Esophagus (tissue), 2 donors: ENCODE results near the gene GRID1. TPM values are rescaled to one million over a fixed set of nuclear protein-coding genes. Genes with fewer than 3 reads are reported as not detected.

Source experiments
- H3K27ac ChIP-seq, 2 donors: one replicate each; pipeline ENCODE4 v1.5.1; 2013; ENCODE audit warnings: low read depth in 2 of 2, mild to moderate bottlenecking in 2 of 2, inconsistent platforms in 1 of 2, low read length in 1 of 2, moderate library complexity in 1 of 2
- H3K27me3 ChIP-seq, 2 donors: one replicate each; pipeline ENCODE4 v1.6.1; 2013; ENCODE audit warnings: low read length in 2 of 2, control low read depth in 1 of 2, mild to moderate bottlenecking in 1 of 2; ENCODE audit not compliant: insufficient read depth in 2 of 2, control insufficient read depth in 1 of 2
- H3K36me3 ChIP-seq, 2 donors: one replicate each; pipeline ENCODE4 v1.6.1; 2013; ENCODE audit warnings: low read length in 1 of 2; ENCODE audit not compliant: control insufficient read depth in 2 of 2, insufficient read depth in 2 of 2
- H3K4me1 ChIP-seq, 2 donors: one replicate each; pipeline ENCODE4 v1.6.1; 2013; ENCODE audit warnings: low read length in 1 of 2; ENCODE audit not compliant: control insufficient read depth in 2 of 2, insufficient read depth in 2 of 2
- H3K4me3 ChIP-seq, 2 donors: one replicate each; pipeline ENCODE4 v1.5.1; 2013; ENCODE audit warnings: low read length in 2 of 2, mild to moderate bottlenecking in 2 of 2, low read depth in 1 of 2, moderate library complexity in 1 of 2
- H3K9me3 ChIP-seq, 2 donors: one replicate each; pipeline ENCODE4 v1.6.1; 2013; ENCODE audit warnings: mild to moderate bottlenecking in 2 of 2, low read depth in 1 of 2, low read length in 1 of 2, moderate library complexity in 1 of 2; ENCODE audit not compliant: control insufficient read depth in 2 of 2, insufficient read depth in 1 of 2
- WGBS, 2 donors: extraction: QIAGEN DNeasy Blood & Tissue Kit; methylation state at CpG; one replicate each; pipeline ENCODE4 v1.1.7; 2013; 5-methylcytosine and 5-hydroxymethylcytosine counted together
- polyA plus RNA-seq, 2 donors: library from polyadenylated mRNA; stranded (reverse); fragments of 200-250 nt; gene quantifications; one replicate each; pipeline ENCODE4 v1.2.3, GENCODE V29; 2013
- donor health status: healthy with polysubstance abuse.
- donor health status: Bipolar disorder and iron deficiency.

The GRID1 gene
- polyA plus RNA-seq, 2 donors = 0.04 to 0.32 TPM

DNA sequence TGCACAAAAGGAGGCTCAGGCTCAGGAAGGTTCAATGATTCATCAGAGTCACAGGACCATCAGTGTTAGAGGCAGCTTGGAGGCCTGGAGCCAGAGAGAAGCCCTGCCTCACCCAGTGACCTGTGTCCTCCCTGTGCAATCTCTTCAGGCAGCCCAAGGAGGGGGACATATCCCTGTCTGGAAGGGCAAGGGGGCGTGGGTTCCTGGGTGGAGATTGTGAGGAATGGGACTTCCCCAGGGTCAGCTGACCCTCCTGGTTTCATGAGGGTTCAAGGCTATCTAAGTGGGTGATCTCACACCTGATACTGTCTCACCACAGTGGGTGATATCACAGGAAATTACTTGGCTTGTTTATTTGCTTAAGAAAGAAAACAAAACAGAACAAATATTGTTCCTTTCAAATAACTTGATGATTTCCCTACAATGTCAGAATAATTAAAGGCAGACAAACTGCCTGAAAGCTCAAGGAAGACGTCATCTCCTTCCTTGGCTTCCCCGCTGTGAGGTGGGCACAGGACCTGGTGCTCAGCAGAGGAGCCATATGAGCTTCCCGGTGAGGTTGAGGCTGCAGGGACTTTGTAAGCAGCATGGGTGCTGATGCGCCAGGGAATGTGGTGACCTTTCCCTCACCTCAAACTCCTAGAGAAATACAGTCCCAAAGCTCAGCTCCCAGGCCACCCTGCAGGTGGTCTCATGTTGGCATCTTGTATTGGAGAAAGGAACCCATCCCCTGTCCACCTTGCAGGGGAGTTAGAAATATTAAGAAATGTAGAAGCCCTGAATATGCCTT, 763.2 kb downstream of the GRID1 start:
- H3K36me3 ChIP-seq = no peaks in the 10 kb centered on the region
- no peak overlapping the region for H3K4me3 ChIP-seq
- peaks cover 0 to 4% of the 10 kb centered on the region in 2 donors for H3K9me3 ChIP-seq
- no peaks in the 10 kb centered on the region for H3K4me1 ChIP-seq
- WGBS, 2 donors = 72 to 75% methylated on average over 5 of the region's 5 CpGs
- H3K27me3 ChIP-seq = no peaks in the 10 kb centered on the region
- no peak overlapping the region for H3K27ac ChIP-seq

DNA sequence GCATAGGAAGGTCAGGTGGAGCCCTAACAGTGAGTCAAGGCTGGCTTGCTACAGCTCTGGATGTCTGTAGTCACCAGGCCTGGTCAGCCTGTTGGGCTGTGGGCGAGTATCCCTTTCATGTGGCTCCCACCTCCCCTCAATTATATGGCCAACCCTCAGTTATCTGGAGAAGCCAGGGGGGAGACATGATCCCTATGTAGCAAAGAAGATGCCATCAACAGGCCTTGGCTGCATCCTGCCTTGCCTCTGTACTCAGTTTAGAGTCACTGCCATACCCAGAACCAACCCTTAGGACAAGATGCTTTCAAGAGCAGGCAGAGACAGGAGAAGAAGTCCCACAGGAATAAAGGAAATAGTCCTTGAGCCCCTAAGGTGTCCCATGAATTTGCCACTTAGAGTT, 763.9 kb downstream of the GRID1 start:
- H3K27me3 ChIP-seq = no peaks in the 10 kb centered on the region
- 83 to 84% methylated on average over 1 of the region's 1 CpG for WGBS, 2 donors

DNA sequence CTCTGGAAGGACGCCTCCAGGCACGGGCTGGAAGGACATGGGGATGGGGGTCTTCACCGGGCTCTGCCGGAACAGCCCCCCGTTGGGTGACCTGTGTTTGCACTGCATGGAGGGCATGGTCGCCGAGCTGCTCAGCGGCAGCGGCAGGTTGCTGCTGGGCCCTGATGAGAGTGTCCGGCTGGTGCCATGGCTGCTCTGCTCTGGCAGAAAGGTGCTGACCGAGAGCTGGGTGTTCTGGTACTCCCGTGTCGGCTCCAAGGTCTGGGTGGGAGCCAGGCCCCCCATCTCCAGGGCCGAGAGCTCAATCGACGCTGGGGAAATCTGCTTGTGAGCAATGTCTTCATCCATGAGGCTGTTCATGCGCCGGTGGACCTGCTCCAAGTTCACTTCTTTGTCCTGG, 764.3 kb downstream of the GRID1 start:
- Histone ChIP-seq H3K4me1 (no peaks in the 10 kb centered on the region), H3K4me3 (no peak overlapping the region), H3K27ac (no peak overlapping the region), H3K36me3 (no peaks in the 10 kb centered on the region), H3K9me3 (peaks cover 0 to 4% of the 10 kb centered on the region in 2 donors), H3K27me3 (no peaks in the 10 kb centered on the region)
- 90 to 93% methylated on average over 18 of the region's 18 CpGs for WGBS, 2 donors

More for the DNA sequence above, 763.9 kb downstream of the GRID1 start:
- no peak overlapping the region for H3K4me3 ChIP-seq
- H3K9me3 ChIP-seq = peaks cover 0 to 4% of the 10 kb centered on the region in 2 donors
- no peaks in the 10 kb centered on the region for H3K4me1 ChIP-seq
- no peak overlapping the region for H3K27ac ChIP-seq
- H3K36me3 ChIP-seq = no peaks in the 10 kb centered on the region

DNA sequence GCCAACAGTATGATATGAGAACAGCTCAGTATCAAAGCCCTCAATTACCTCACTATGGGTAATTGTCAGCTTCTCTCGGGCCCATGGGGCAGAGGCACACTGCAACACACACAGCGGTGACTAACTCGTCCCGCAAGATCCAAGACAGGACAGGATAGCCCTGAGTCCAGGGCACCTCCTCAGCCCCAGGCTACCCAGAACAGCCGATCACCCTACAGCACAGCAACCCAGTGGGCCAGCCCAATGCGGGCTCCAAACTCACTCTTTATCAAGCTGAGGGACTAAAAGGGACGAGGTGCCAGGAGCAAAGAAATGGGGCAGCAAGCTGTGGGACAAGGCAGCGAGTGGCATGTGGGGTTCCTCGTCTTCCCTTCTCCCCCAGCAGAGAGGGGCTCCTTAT, 765.1 kb downstream of the GRID1 start:
- no peaks in the 10 kb centered on the region for H3K27me3 ChIP-seq
- H3K4me3 ChIP-seq = no peak overlapping the region
- 89 to 92% methylated on average over 9 of the region's 9 CpGs for WGBS, 2 donors
- H3K4me1 ChIP-seq = no peaks in the 10 kb centered on the region
- peaks cover 0 to 4% of the 10 kb centered on the region in 2 donors for H3K9me3 ChIP-seq
- H3K36me3 ChIP-seq = no peaks in the 10 kb centered on the region
- no peak overlapping the region for H3K27ac ChIP-seq

DNA sequence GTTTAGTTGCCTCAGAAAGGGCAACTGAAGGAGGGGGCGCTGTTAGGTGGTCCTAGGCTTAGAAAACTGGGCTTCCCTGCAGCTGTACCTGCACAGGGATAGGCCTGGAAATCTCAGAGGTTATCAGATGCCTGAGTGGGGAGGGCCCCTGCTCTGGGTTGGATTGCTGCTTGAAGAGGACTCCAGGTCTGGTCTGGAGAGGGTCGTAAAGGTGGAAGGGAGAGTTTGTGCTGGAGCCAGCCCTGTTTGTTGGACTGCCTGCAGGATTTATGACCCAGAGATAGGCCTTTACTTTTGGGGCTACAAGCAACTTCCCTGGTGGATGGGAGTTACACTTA, 765.9 kb downstream of the GRID1 start:
- no peak overlapping the region for H3K4me3 ChIP-seq
- WGBS, 2 donors = 67 to 79% methylated on average over 2 of the region's 2 CpGs
- peaks cover 0 to 4% of the 10 kb centered on the region in 2 donors for H3K9me3 ChIP-seq
- no peaks in the 10 kb centered on the region for H3K27me3 ChIP-seq
- no peaks in the 10 kb centered on the region for H3K4me1 ChIP-seq
- no peaks in the 10 kb centered on the region for H3K36me3 ChIP-seq
- H3K27ac ChIP-seq = no peak overlapping the region

DNA sequence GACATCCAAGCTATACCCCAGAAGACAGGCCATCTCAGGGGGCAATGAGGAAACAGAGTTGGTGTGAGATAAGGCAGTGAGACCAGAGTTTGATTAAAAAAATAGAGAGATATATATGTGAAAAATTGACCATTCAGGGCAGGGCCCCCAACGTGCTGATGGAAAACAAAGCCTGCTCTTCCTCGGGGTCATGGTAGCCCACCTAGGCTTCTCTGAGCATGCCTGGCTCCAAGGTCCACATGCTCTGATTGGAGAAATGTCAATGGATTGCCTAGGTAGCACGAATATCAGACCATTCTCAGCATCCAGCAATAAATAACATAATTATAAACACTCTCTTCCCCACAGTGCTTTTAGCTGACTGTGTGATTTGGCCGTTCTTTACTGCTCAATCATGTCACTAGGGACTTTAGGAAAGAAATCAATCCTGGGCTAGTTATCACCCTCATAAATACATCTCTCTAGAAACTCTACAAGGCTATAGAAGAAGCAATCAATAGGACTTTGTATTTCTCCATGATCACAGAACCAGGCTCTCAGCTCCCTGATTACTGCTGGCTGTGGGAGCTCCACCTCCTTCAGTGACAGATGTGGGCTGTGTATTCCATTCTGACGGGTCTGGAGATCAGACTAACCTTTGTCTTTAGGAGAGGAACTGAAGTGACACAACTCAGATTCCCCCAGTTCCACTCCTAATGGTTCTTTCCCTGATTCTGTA, 766.4 kb downstream of the GRID1 start:
- no peak overlapping the region for H3K4me3 ChIP-seq
- H3K9me3 ChIP-seq = peaks cover 0 to 4% of the 10 kb centered on the region in 2 donors
- WGBS, 2 donors = 60 to 67% methylated on average over 5 of the region's 5 CpGs
- H3K36me3 ChIP-seq = no peaks in the 10 kb centered on the region
- no peaks in the 10 kb centered on the region for H3K27me3 ChIP-seq
- H3K4me1 ChIP-seq = no peaks in the 10 kb centered on the region
- H3K27ac ChIP-seq = no peak overlapping the region

DNA sequence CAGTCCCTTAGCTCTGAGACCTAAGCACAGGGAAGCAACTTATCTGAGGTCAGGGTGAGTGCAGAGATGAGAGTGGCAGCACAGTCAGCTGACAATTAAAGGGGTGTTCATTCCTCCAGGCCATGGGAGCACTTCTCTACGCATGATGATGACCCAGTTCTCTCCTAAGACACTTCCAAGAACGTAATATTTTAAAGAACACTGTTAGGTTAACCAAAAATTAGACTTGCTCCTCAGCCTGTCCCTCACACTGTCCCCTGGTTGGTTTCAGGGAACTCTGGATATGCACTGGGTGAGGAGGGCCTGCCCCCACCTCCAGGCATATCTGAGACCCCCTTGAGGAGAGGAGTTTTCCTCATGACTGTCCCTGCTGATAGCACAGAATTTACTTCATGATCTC, 767.5 kb downstream of the GRID1 start:
- no peaks in the 10 kb centered on the region for H3K4me1 ChIP-seq
- H3K27me3 ChIP-seq = no peaks in the 10 kb centered on the region
- no peaks in the 10 kb centered on the region for H3K36me3 ChIP-seq
- 86 to 93% methylated on average over 2 of the region's 2 CpGs for WGBS, 2 donors
- peaks cover 0 to 4% of the 10 kb centered on the region in 2 donors for H3K9me3 ChIP-seq
- no peak overlapping the region for H3K27ac ChIP-seq
- H3K4me3 ChIP-seq = no peak overlapping the region

DNA sequence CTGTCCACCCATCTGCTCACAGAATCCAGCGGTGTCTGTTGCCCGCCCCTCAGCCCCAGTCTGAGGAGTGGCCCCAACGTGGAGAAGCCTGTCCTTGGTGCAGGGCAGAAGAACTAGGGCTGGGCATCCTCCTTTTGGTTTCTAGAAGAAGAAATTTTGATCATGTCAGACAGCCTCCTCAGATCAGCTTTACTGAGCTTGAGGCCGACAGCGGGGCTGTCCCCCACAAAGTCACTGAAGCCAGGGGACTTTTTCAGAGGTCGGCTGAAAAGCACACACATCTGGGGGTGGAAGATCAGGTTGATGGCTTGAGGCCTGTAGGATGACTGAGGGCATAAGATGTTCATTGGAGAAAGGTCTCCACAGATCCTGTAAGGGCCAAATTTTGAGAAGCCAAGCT, 767.9 kb downstream of the GRID1 start:
- no peaks in the 10 kb centered on the region for H3K27me3 ChIP-seq
- H3K4me3 ChIP-seq = no peak overlapping the region
- peaks cover 0 to 4% of the 10 kb centered on the region in 2 donors for H3K9me3 ChIP-seq
- H3K27ac ChIP-seq = no peak overlapping the region
- WGBS, 2 donors = 77 to 81% methylated on average over 6 of the region's 6 CpGs
- H3K4me1 ChIP-seq = no peaks in the 10 kb centered on the region
- no peaks in the 10 kb centered on the region for H3K36me3 ChIP-seq

DNA sequence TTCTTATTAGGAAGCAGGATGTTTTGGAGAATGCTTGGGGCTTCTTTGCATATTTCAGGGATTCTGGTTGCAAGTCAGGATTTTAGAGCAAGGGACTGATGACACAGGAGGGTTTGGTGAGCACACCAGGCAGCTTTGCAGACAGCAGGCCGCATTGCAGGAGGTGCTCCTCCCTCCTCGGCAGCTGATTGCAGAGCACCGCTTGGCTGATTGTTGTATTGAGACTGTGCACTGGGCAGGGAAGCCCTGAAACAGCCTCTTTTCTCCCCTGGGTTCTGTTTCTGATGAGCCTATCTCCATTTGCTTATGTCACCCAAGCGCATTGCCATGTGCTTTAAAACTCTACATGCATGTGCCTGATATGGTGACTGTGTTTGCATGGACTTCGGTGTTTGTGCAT, 769.6 kb downstream of the GRID1 start:
- no peaks in the 10 kb centered on the region for H3K9me3 ChIP-seq
- no peaks in the 10 kb centered on the region for H3K4me1 ChIP-seq
- no peaks in the 10 kb centered on the region for H3K27me3 ChIP-seq
- 83 to 84% methylated on average over 5 of the region's 5 CpGs for WGBS, 2 donors
- H3K4me3 ChIP-seq = no peak overlapping the region
- H3K36me3 ChIP-seq = no peaks in the 10 kb centered on the region
- H3K27ac ChIP-seq = no peak overlapping the region

DNA sequence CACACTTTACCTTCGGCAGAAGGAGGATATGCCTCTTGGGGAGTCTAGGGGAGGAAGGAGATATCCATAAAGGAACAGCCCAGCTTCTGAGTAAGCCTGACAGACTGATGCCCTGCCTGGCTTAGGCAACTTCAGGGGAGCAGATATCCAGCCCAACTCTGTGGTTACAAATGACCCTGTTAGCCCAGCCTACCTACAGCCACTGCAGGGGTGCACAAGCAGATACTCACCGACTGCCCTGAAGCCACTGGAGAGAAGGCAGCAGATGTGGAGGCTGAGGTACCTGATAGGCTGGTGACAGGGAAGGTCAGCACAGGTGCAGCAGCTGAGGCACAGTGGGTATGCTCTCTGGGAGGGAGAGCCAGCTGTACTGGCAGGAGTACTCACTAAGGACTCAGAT, 770.2 kb downstream of the GRID1 start:
- no peaks in the 10 kb centered on the region for H3K4me1 ChIP-seq
- 53 to 67% methylated on average over 2 of the region's 2 CpGs for WGBS, 2 donors
- H3K36me3 ChIP-seq = no peaks in the 10 kb centered on the region
- H3K27ac ChIP-seq = no peak overlapping the region
- H3K27me3 ChIP-seq = no peaks in the 10 kb centered on the region
- no peak overlapping the region for H3K4me3 ChIP-seq
- H3K9me3 ChIP-seq = no peaks in the 10 kb centered on the region
